ACC112 (cell line): ENCODE data around the gene ALG1L2.
"Not testable (repeated sequence)": the region's sequence is repeated elsewhere in the genome, so short reads cannot be mapped to it uniquely, and the experiment has no call there.

Experiments
- H2AFZ ChIP-seq: fragments of 200-600 bp; sonication (generic); one replicate; pipeline ENCODE4 v1.6.0; 2017; ENCODE audit warnings: antibody characterized with exemption, low read length; ENCODE audit not compliant: unreplicated experiment
- H3K27ac ChIP-seq: fragments of 200-600 bp; sonication (generic); 2 replicates; pipeline ENCODE4 v1.5.1; 2014; ENCODE audit warnings: low read depth, mild to moderate bottlenecking, antibody characterized with exemption, low read length, moderate library complexity
- H3K27me3 ChIP-seq: fragments of 200-600 bp; sonication (generic); 2 replicates; pipeline ENCODE4 v1.6.1; 2014; ENCODE audit warnings: mild to moderate bottlenecking, antibody characterized with exemption, low read length, moderate library complexity, mixed read lengths; ENCODE audit not compliant: insufficient read depth
- H3K36me3 ChIP-seq: fragments of 200-600 bp; sonication (generic); 2 replicates; pipeline ENCODE4 v1.6.1; 2016; ENCODE audit warnings: mild to moderate bottlenecking, antibody characterized with exemption, low read length, moderate library complexity, mixed read lengths; ENCODE audit not compliant: insufficient read depth
- H3K4me1 ChIP-seq: fragments of 200-600 bp; sonication (generic); one replicate; pipeline ENCODE4 v1.6.1; 2016; ENCODE audit warnings: low read length, mixed read lengths; ENCODE audit not compliant: insufficient read depth, unreplicated experiment, control insufficient read depth
- H3K4me3 ChIP-seq: fragments of 200-600 bp; sonication (generic); 2 replicates; pipeline ENCODE4 v1.5.1; 2014; ENCODE audit warnings: mild to moderate bottlenecking, low read depth, low read length
- H3K79me2 ChIP-seq: fragments of 200-600 bp; sonication (generic); one replicate; pipeline ENCODE4 v1.6.0; 2016; ENCODE audit warnings: low read length; ENCODE audit not compliant: control insufficient read depth, unreplicated experiment, insufficient read depth

Gene ALG1L2

GRCh38 chr3:130059162-130059561 is 22.5 kb upstream of the ALG1L2 start:
- not testable (repeated sequence) for H2AFZ ChIP-seq, H3K27me3 ChIP-seq, H3K36me3 ChIP-seq, H3K4me1 ChIP-seq, H3K4me3 ChIP-seq, H3K27ac ChIP-seq, H3K79me2 ChIP-seq

- H3K36me3 ChIP-seq, result no peaks in the 10 kb centered on the region
- peaks cover 14% of the 10 kb centered on the region; the same call in 1 of the 2 replicates for H3K27me3 ChIP-seq
- H2AFZ ChIP-seq, result no peak overlapping the region
- H3K4me1 ChIP-seq, result no peaks in the 10 kb centered on the region
- H3K79me2 ChIP-seq, result no peaks in the 10 kb centered on the region
- H3K4me3 ChIP-seq, result no peak overlapping the region
- H3K27ac ChIP-seq, result no peak overlapping the region
Observed at GRCh38 chr3:130073582-130073981, 8.0 kb upstream of the ALG1L2 start.

- Histone ChIP-seq H3K27me3 (peaks cover 13% of the 10 kb centered on the region), H3K79me2 (no peaks in the 10 kb centered on the region), H3K27ac (no peak overlapping the region), H2AFZ (no peak overlapping the region), H3K36me3 (no peaks in the 10 kb centered on the region), H3K4me1 (no peaks in the 10 kb centered on the region), H3K4me3 (no peak overlapping the region)
Observed at GRCh38 chr3:130077636-130078035, 4.0 kb upstream of the ALG1L2 start.

GRCh38 chr3:130083363-130084090 is 1.9 kb downstream of the ALG1L2 start:
- H3K79me2 ChIP-seq, H3K36me3 ChIP-seq, H2AFZ ChIP-seq, H3K27ac ChIP-seq, H3K4me3 ChIP-seq, H3K4me1 ChIP-seq: not testable (repeated sequence)
- H3K27me3 ChIP-seq, result peaks cover 13% of the 10 kb centered on the region

- no peak overlapping the region for H3K4me3 ChIP-seq
- no peaks in the 10 kb centered on the region for H3K36me3 ChIP-seq
- no peaks in the 10 kb centered on the region for H3K4me1 ChIP-seq
- H2AFZ ChIP-seq, result no peak overlapping the region
- H3K79me2 ChIP-seq, result no peaks in the 10 kb centered on the region
- peaks cover 13% of the 10 kb centered on the region for H3K27me3 ChIP-seq
- H3K27ac ChIP-seq, result no peak overlapping the region
Observed at GRCh38 chr3:130084436-130084980, 2.9 kb downstream of the ALG1L2 start.

- Histone ChIP-seq H3K27ac (no peak overlapping the region), H3K4me1 (no peaks in the 10 kb centered on the region), H3K4me3 (no peak overlapping the region), H3K79me2 (no peaks in the 10 kb centered on the region), H2AFZ (no peak overlapping the region), H3K36me3 (no peaks in the 10 kb centered on the region), H3K27me3 (peaks cover 8% of the 10 kb centered on the region)
Observed at GRCh38 chr3:130085881-130086280, 4.2 kb downstream of the ALG1L2 start.

- not testable (repeated sequence) for H3K79me2 ChIP-seq, H3K4me3 ChIP-seq, H3K27ac ChIP-seq, H3K4me1 ChIP-seq, H3K36me3 ChIP-seq, H3K27me3 ChIP-seq, H2AFZ ChIP-seq
Observed at GRCh38 chr3:130086628-130087027, 5.0 kb downstream of the ALG1L2 start.

GRCh38 chr3:130088061-130088460 is 6.4 kb downstream of the ALG1L2 start:
- no peak overlapping the region for H3K4me3 ChIP-seq
- H3K27ac ChIP-seq, result no peak overlapping the region
- H3K36me3 ChIP-seq, result no peaks in the 10 kb centered on the region
- H3K27me3 ChIP-seq, result no peaks in the 10 kb centered on the region
- H3K79me2 ChIP-seq, result no peaks in the 10 kb centered on the region
- no peak overlapping the region for H2AFZ ChIP-seq
- H3K4me1 ChIP-seq, result no peaks in the 10 kb centered on the region

- H2AFZ ChIP-seq, H3K79me2 ChIP-seq, H3K4me1 ChIP-seq, H3K27me3 ChIP-seq, H3K4me3 ChIP-seq, H3K36me3 ChIP-seq, H3K27ac ChIP-seq: not testable (repeated sequence)
Observed at GRCh38 chr3:130090681-130091080, 9.1 kb downstream of the ALG1L2 start.

GRCh38 chr3:130091958-130092357 is 10.3 kb downstream of the ALG1L2 start:
- no peaks in the 10 kb centered on the region for H3K79me2 ChIP-seq
- no peaks in the 10 kb centered on the region for H3K27me3 ChIP-seq
- no peak overlapping the region for H3K4me3 ChIP-seq
- no peak overlapping the region for H3K27ac ChIP-seq
- H2AFZ ChIP-seq, result no peak overlapping the region
- H3K4me1 ChIP-seq, result no peaks in the 10 kb centered on the region
- no peaks in the 10 kb centered on the region for H3K36me3 ChIP-seq

GRCh38 chr3:130093741-130094391 is 12.2 kb downstream of the ALG1L2 start:
- no peaks in the 10 kb centered on the region for H3K36me3 ChIP-seq
- no peak overlapping the region for H3K27ac ChIP-seq
- no peaks in the 10 kb centered on the region for H3K27me3 ChIP-seq
- no peaks in the 10 kb centered on the region for H3K4me1 ChIP-seq
- no peak overlapping the region for H2AFZ ChIP-seq
- no peaks in the 10 kb centered on the region for H3K79me2 ChIP-seq
- H3K4me3 ChIP-seq, result no peak overlapping the region
